Ishikawa (cell line): ENCODE data around the gene SMCHD1.

ENCODE experiments used
- EP300 ChIP-seq: IDR thresholded peaks from 2 replicates; pipeline ENCODE4 v1.6.1; 2012; ENCODE audit warnings: borderline replicate concordance
- FOXM1 ChIP-seq: IDR thresholded peaks from 2 replicates; pipeline ENCODE4 v1.6.1; 2012; ENCODE audit warnings: low read depth, borderline replicate concordance
- RAD21 ChIP-seq: IDR thresholded peaks from 2 replicates; pipeline ENCODE4 v1.6.1; 2012; ENCODE audit warnings: low read depth
- TCF12 ChIP-seq: IDR thresholded peaks from 2 replicates; pipeline ENCODE4 v1.6.1; 2012; ENCODE audit warnings: low read depth
- TF ChIP-seq, protein P1 (sequence below): IDR thresholded peaks from 2 replicates; pipeline ENCODE4 v1.6.1; 2012; ENCODE audit warnings: low read depth, mild to moderate bottlenecking

GRCh38 chr18:2825613-2826175 is 170.2 kb downstream of the SMCHD1 start:
- TF ChIP-seq, protein P1, sequence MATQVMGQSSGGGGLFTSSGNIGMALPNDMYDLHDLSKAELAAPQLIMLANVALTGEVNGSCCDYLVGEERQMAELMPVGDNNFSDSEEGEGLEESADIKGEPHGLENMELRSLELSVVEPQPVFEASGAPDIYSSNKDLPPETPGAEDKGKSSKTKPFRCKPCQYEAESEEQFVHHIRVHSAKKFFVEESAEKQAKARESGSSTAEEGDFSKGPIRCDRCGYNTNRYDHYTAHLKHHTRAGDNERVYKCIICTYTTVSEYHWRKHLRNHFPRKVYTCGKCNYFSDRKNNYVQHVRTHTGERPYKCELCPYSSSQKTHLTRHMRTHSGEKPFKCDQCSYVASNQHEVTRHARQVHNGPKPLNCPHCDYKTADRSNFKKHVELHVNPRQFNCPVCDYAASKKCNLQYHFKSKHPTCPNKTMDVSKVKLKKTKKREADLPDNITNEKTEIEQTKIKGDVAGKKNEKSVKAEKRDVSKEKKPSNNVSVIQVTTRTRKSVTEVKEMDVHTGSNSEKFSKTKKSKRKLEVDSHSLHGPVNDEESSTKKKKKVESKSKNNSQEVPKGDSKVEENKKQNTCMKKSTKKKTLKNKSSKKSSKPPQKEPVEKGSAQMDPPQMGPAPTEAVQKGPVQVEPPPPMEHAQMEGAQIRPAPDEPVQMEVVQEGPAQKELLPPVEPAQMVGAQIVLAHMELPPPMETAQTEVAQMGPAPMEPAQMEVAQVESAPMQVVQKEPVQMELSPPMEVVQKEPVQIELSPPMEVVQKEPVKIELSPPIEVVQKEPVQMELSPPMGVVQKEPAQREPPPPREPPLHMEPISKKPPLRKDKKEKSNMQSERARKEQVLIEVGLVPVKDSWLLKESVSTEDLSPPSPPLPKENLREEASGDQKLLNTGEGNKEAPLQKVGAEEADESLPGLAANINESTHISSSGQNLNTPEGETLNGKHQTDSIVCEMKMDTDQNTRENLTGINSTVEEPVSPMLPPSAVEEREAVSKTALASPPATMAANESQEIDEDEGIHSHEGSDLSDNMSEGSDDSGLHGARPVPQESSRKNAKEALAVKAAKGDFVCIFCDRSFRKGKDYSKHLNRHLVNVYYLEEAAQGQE, result no peak
- TF ChIP-seq RAD21, result no peak
- TF ChIP-seq TCF12, result no peak
- no peak for TF ChIP-seq EP300
- no peak for TF ChIP-seq FOXM1
